ENCODE data around the gene ITSN1.

The ITSN1 gene

GRCh38 chr21:33747420-33747819 is 105.1 kb downstream of the ITSN1 start:
- TF ChIP-seq CTCF (IDR thresholded peaks at IDR 0.05; ENCODE audit: extremely low read depth, missing control alignments), result no peak
- no peak for DNase-seq (ENCODE audit: low spot score)

GRCh38 chr21:33748903-33749302 is 106.6 kb downstream of the ITSN1 start:
- no peak for TF ChIP-seq CTCF (IDR thresholded peaks at IDR 0.05; ENCODE audit: extremely low read depth, missing control alignments)
- no peak for DNase-seq (ENCODE audit: low spot score)

- TF ChIP-seq CTCF (IDR thresholded peaks at IDR 0.05; ENCODE audit: extremely low read depth, missing control alignments), result no peak
- DNase-seq (ENCODE audit: low spot score), result no peak
Measured at GRCh38 chr21:33750017-33750416, 107.7 kb downstream of the ITSN1 start.

- TF ChIP-seq CTCF (IDR thresholded peaks at IDR 0.05; ENCODE audit: extremely low read depth, missing control alignments), result no peak
- DNase-seq (ENCODE audit: low spot score), result no peak
Measured at GRCh38 chr21:33751120-33751519, 108.8 kb downstream of the ITSN1 start.

- TF ChIP-seq CTCF (IDR thresholded peaks at IDR 0.05; ENCODE audit: extremely low read depth, missing control alignments), result no peak
Measured at GRCh38 chr21:33751533-33751932, 109.2 kb downstream of the ITSN1 start.

DNA sequence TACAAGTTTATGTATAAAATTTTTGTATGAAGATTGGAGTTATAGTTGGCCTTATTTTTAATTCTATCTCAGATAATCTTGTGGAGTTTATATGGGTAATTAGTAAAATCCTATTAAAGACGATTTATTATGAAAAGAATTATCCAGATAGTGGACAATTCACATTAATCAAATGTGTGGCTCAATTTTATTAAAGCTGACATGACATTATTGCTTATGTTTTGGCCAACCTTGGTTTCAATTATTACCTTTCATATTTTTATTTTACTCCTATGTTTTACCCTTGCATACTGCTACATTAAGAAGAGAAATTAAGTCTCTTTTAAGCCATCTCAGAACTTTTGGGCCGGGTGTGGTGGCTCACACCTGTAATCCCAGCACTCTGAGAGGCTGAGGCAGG is 110.0 kb downstream of the ITSN1 start:
- no peak for TF ChIP-seq CTCF (IDR thresholded peaks at IDR 0.05; ENCODE audit: extremely low read depth, missing control alignments)
- no peak for DNase-seq (ENCODE audit: low spot score)

More at GRCh38 chr21:33751533-33751932, 109.2 kb downstream of the ITSN1 start:
- no peak for DNase-seq (ENCODE audit: low spot score)

GRCh38 chr21:33753886-33754285 is 111.6 kb downstream of the ITSN1 start:
- no peak for TF ChIP-seq CTCF (IDR thresholded peaks at IDR 0.05; ENCODE audit: extremely low read depth, missing control alignments)
- no peak for DNase-seq (ENCODE audit: low spot score)

Measured in GM20000 (cell line).